Stomach (tissue), 4 donors: Measurements from ENCODE around the gene KRT14.
"Not testable (repeated sequence)": the region's sequence is repeated elsewhere in the genome, so short reads cannot be mapped to it uniquely, and the experiment has no call there.

Source experiments
- CTCF ChIP-seq, 7 experiments: fragments of 450-650 bp in 4 of 7; fragments of 200-600 bp in 3 of 7; sonication (generic) in 3 of 7; IDR thresholded peaks; one replicate each; pipeline ENCODE4 v1.5.1; 2016 to 2019; ENCODE audit warnings: antibody characterized with exemption in 7 of 7, control low read depth in 2 of 7, mild to moderate bottlenecking in 1 of 7
- POLR2A ChIP-seq, 4 donors: fragments of 450-650 bp; IDR thresholded peaks; one replicate each; pipeline ENCODE4 v1.6.1; 2016; ENCODE audit warnings: antibody characterized with exemption in 4 of 4, control low read depth in 2 of 4, mild to moderate bottlenecking in 1 of 4, moderate library complexity in 1 of 4
- POLR2AphosphoS5 ChIP-seq, 3 donors: sonication (generic); formaldehyde crosslinking; IDR thresholded peaks; one replicate each; pipeline ENCODE4 v1.6.1; 2016; ENCODE audit warnings: antibody characterized with exemption in 3 of 3

- TF ChIP-seq POLR2A, CTCF, POLR2AphosphoS5 (IDR thresholded peaks at IDR 0.05): not testable (repeated sequence)
Measured at GRCh38 chr17:41626914-41627295, 40.2 kb upstream of the KRT14 start.
